HG03108 (cell line): ENCODE measurements around the gene TMEM43.
"Not testable (repeated sequence)": the region's sequence is repeated elsewhere in the genome, so short reads cannot be mapped to it uniquely, and the experiment has no call there.

Experiments used
- ATAC-seq: cut with Tn5 transposase; IDR thresholded peaks from one replicate; pipeline ENCODE4 v1.9.1; 2021; ENCODE audit warnings: moderate library complexity; ENCODE audit not compliant: unreplicated experiment

TMEM43 gene

GRCh38 chr3:14124615-14125192, at the start of gene TMEM43, which contains the start of gene CHCHD4:
Gene TMEM43 (plus strand): TSS chr3:14125052. CDS start chr3:14125194, 142 bp downstream.
Gene CHCHD4 (minus strand): TSS chr3:14124870. CDS start chr3:14124676, 194 bp downstream.
- ATAC-seq, result peak; percentile 89

GRCh38 chr3:14075233-14075632, 49.6 kb upstream of the TMEM43 start:
- not testable (repeated sequence) for ATAC-seq

GRCh38 chr3:14077310-14077709, 47.5 kb upstream of the TMEM43 start:
- ATAC-seq, result no peak

- no peak for ATAC-seq
Observed at GRCh38 chr3:14082108-14082657, 42.7 kb upstream of the TMEM43 start.

GRCh38 chr3:14087461-14087860, 37.4 kb upstream of the TMEM43 start:
- not testable (repeated sequence) for ATAC-seq

- not testable (repeated sequence) for ATAC-seq
Observed at GRCh38 chr3:14091959-14092358, 32.9 kb upstream of the TMEM43 start.

- no peak for ATAC-seq
Observed at GRCh38 chr3:14092464-14092863, 32.4 kb upstream of the TMEM43 start.

GRCh38 chr3:14093831-14094230, 31.0 kb upstream of the TMEM43 start:
- ATAC-seq, result no peak

- no peak for ATAC-seq
Observed at GRCh38 chr3:14096742-14097141, 28.1 kb upstream of the TMEM43 start.

- ATAC-seq, result no peak
Observed at GRCh38 chr3:14097616-14098391, 27.0 kb upstream of the TMEM43 start.

- not testable (repeated sequence) for ATAC-seq
Observed at GRCh38 chr3:14109821-14110220, 15.0 kb upstream of the TMEM43 start.

- no peak for ATAC-seq
Observed at GRCh38 chr3:14110699-14111098, 14.2 kb upstream of the TMEM43 start.

- no peak for ATAC-seq
Observed at GRCh38 chr3:14113965-14114635, 10.8 kb upstream of the TMEM43 start.

GRCh38 chr3:14117468-14118399, 7.1 kb upstream of the TMEM43 start:
- ATAC-seq, result no peak

- ATAC-seq, result no peak
Observed at GRCh38 chr3:14118400-14119381, 6.2 kb upstream of the TMEM43 start.

- no peak for ATAC-seq
Observed at GRCh38 chr3:14119651-14120050, 5.2 kb upstream of the TMEM43 start.

- no peak for ATAC-seq
Observed at GRCh38 chr3:14120111-14120920, 4.5 kb upstream of the TMEM43 start.

GRCh38 chr3:14120921-14121448, 3.9 kb upstream of the TMEM43 start:
- ATAC-seq, result not testable (repeated sequence)
